Activated CD4-positive, alpha-beta T cell treated with anti-CD3 and anti-CD28 coated beads, Interleukin-2, amount 10 ng/mL, durations not matched to agents 24 days and 14 days (primary cell): ENCODE measurements around the gene GNAQ. TPM values are rescaled to one million over a fixed set of nuclear protein-coding genes. Genes with fewer than 3 reads are reported as not detected.

Experiments used
- DNase-seq: peaks from one replicate; pipeline ENCODE4 v3.0.0; 2022
- H3K27ac Mint-ChIP-seq: one replicate; pipeline ENCODE4 v1.8.0; 2022; ENCODE audit warnings: mild to moderate bottlenecking, mixed read lengths
- H3K27me3 Mint-ChIP-seq: one replicate; pipeline ENCODE4 v1.8.0; 2022; ENCODE audit warnings: mixed read lengths
- H3K36me3 Mint-ChIP-seq: one replicate; pipeline ENCODE4 v1.8.0; 2022; ENCODE audit warnings: low read depth, mild to moderate bottlenecking, mixed read lengths
- H3K4me1 Mint-ChIP-seq: one replicate; pipeline ENCODE4 v1.8.0; 2021; ENCODE audit warnings: mixed read lengths
- H3K4me3 Mint-ChIP-seq: one replicate; pipeline ENCODE4 v1.8.0; 2022; ENCODE audit warnings: mild to moderate bottlenecking, moderate library complexity, mixed read lengths
- H3K9me3 Mint-ChIP-seq: one replicate; pipeline ENCODE4 v1.8.0; 2021; ENCODE audit warnings: mixed read lengths
- intact Hi-C: fragments of 100-400 bp; cut with micrococcal nuclease; formaldehyde crosslinking; loops from one replicate; pipeline ENCODE4 v1.15.1; 2023
- total RNA-seq: library from RNA; stranded (reverse); gene quantifications from 2 replicates; pipeline ENCODE4 v1.2.3, GENCODE V29; 2022

The GNAQ gene
- total RNA-seq, 1 donor from 2014 or later, result 22.7 TPM

- Mint-ChIP-seq H3K9me3 (no peaks in the 10 kb centered on the region), H3K27me3 (no peaks in the 10 kb centered on the region), H3K4me3 (no peak overlapping the region), H3K36me3 (peaks cover 6% of the 10 kb centered on the region), H3K27ac (no peak overlapping the region), H3K4me1 (peaks cover 24% of the 10 kb centered on the region)
- intact Hi-C loops, result no loop called here
- DNase-seq, result no peak
Measured at GRCh38 chr9:77965445-77966123, 66.0 kb downstream of the GNAQ start.

GRCh38 chr9:77964258-77964657, 67.4 kb downstream of the GNAQ start:
- intact Hi-C loops, result no loop called here
- DNase-seq, result no peak
- H3K4me1 Mint-ChIP-seq, result peaks cover 20% of the 10 kb centered on the region
- H3K9me3 Mint-ChIP-seq, result no peaks in the 10 kb centered on the region
- peaks cover 5% of the 10 kb centered on the region for H3K36me3 Mint-ChIP-seq
- H3K27ac Mint-ChIP-seq, result no peak overlapping the region
- no peaks in the 10 kb centered on the region for H3K27me3 Mint-ChIP-seq
- H3K4me3 Mint-ChIP-seq, result no peak overlapping the region

- Mint-ChIP-seq H3K36me3 (peaks cover 3% of the 10 kb centered on the region), H3K4me1 (peaks cover 26% of the 10 kb centered on the region), H3K27me3 (no peaks in the 10 kb centered on the region), H3K27ac (no peak overlapping the region), H3K9me3 (no peaks in the 10 kb centered on the region), H3K4me3 (no peak overlapping the region)
- no peak for DNase-seq
- intact Hi-C loops, result no loop called here
Measured at GRCh38 chr9:77961541-77961940, 70.1 kb downstream of the GNAQ start.

- Mint-ChIP-seq H3K27ac (no peak overlapping the region), H3K36me3 (peaks cover 3% of the 10 kb centered on the region), H3K4me1 (peaks cover 24% of the 10 kb centered on the region), H3K4me3 (no peak overlapping the region), H3K27me3 (no peaks in the 10 kb centered on the region), H3K9me3 (no peaks in the 10 kb centered on the region)
- intact Hi-C loops, result no loop called here
- DNase-seq, result no peak
Measured at GRCh38 chr9:77960356-77961153, 71.1 kb downstream of the GNAQ start.

- Mint-ChIP-seq H3K4me1 (peaks cover 20% of the 10 kb centered on the region), H3K36me3 (no peaks in the 10 kb centered on the region), H3K4me3 (no peak overlapping the region), H3K9me3 (no peaks in the 10 kb centered on the region), H3K27ac (no peak overlapping the region), H3K27me3 (no peaks in the 10 kb centered on the region)
- DNase-seq, result no peak
- intact Hi-C loops, result no loop called here
Measured at GRCh38 chr9:77959803-77960202, 71.8 kb downstream of the GNAQ start.

GRCh38 chr9:77957652-77958051, 74.0 kb downstream of the GNAQ start:
- H3K36me3 Mint-ChIP-seq, result no peaks in the 10 kb centered on the region
- H3K9me3 Mint-ChIP-seq, result no peaks in the 10 kb centered on the region
- intact Hi-C loops, result no loop called here
- no peak for DNase-seq
- peaks cover 24% of the 10 kb centered on the region for H3K4me1 Mint-ChIP-seq
- H3K4me3 Mint-ChIP-seq, result no peak overlapping the region
- no peak overlapping the region for H3K27ac Mint-ChIP-seq
- H3K27me3 Mint-ChIP-seq, result no peaks in the 10 kb centered on the region

GRCh38 chr9:77956555-77956954, 75.1 kb downstream of the GNAQ start:
- H3K4me1 Mint-ChIP-seq, result peaks cover 18% of the 10 kb centered on the region

GRCh38 chr9:77954666-77955015, 77.0 kb downstream of the GNAQ start:
- intact Hi-C loops, result no loop called here
- Mint-ChIP-seq H3K36me3 (no peaks in the 10 kb centered on the region), H3K4me1 (peaks cover 23% of the 10 kb centered on the region), H3K4me3 (no peak overlapping the region), H3K9me3 (no peaks in the 10 kb centered on the region), H3K27ac (no peak overlapping the region), H3K27me3 (no peaks in the 10 kb centered on the region)
- DNase-seq, result no peak

More at GRCh38 chr9:77956555-77956954, 75.1 kb downstream of the GNAQ start:
- Mint-ChIP-seq H3K9me3 (no peaks in the 10 kb centered on the region), H3K36me3 (no peaks in the 10 kb centered on the region), H3K27me3 (no peaks in the 10 kb centered on the region), H3K4me3 (no peak overlapping the region), H3K27ac (no peak overlapping the region)
- intact Hi-C loops, result no loop called here
- no peak for DNase-seq

- Mint-ChIP-seq H3K27me3 (no peaks in the 10 kb centered on the region), H3K4me3 (no peak overlapping the region), H3K36me3 (no peaks in the 10 kb centered on the region), H3K9me3 (no peaks in the 10 kb centered on the region), H3K27ac (no peak overlapping the region), H3K4me1 (peaks cover 23% of the 10 kb centered on the region)
- DNase-seq, result no peak
- intact Hi-C loops, result no loop called here
Measured at GRCh38 chr9:77954013-77954665, 77.5 kb downstream of the GNAQ start.

GRCh38 chr9:77953590-77953989, 78.0 kb downstream of the GNAQ start:
- no peak overlapping the region for H3K27ac Mint-ChIP-seq
- H3K36me3 Mint-ChIP-seq, result no peaks in the 10 kb centered on the region
- peaks cover 24% of the 10 kb centered on the region for H3K4me1 Mint-ChIP-seq
- intact Hi-C loops, result no loop called here
- H3K9me3 Mint-ChIP-seq, result no peaks in the 10 kb centered on the region
- no peaks in the 10 kb centered on the region for H3K27me3 Mint-ChIP-seq
- DNase-seq, result no peak
- H3K4me3 Mint-ChIP-seq, result no peak overlapping the region

GRCh38 chr9:77952635-77953328, 78.8 kb downstream of the GNAQ start:
- H3K4me1 Mint-ChIP-seq, result peaks cover 23% of the 10 kb centered on the region
- intact Hi-C loops, result no loop called here
- H3K27me3 Mint-ChIP-seq, result no peaks in the 10 kb centered on the region
- no peak overlapping the region for H3K27ac Mint-ChIP-seq
- no peaks in the 10 kb centered on the region for H3K9me3 Mint-ChIP-seq
- H3K36me3 Mint-ChIP-seq, result no peaks in the 10 kb centered on the region
- H3K4me3 Mint-ChIP-seq, result no peak overlapping the region
- no peak for DNase-seq

- Mint-ChIP-seq H3K9me3 (no peaks in the 10 kb centered on the region), H3K27me3 (no peaks in the 10 kb centered on the region), H3K4me1 (peaks cover 18% of the 10 kb centered on the region), H3K4me3 (no peak overlapping the region), H3K36me3 (no peaks in the 10 kb centered on the region), H3K27ac (no peak overlapping the region)
- intact Hi-C loops, result no loop called here
- no peak for DNase-seq
Measured at GRCh38 chr9:77951369-77951768, 80.2 kb downstream of the GNAQ start.

GRCh38 chr9:77949751-77950436, 81.7 kb downstream of the GNAQ start:
- Mint-ChIP-seq H3K27ac (no peak overlapping the region), H3K27me3 (no peaks in the 10 kb centered on the region), H3K36me3 (no peaks in the 10 kb centered on the region), H3K4me3 (no peak overlapping the region), H3K4me1 (peaks cover 28% of the 10 kb centered on the region), H3K9me3 (no peaks in the 10 kb centered on the region)
- intact Hi-C loops, result no loop called here
- no peak for DNase-seq
